HepG2 (cell line): ENCODE data around the gene IL17RA. TPM values are rescaled to one million over a fixed set of nuclear protein-coding genes. Genes with fewer than 3 reads are reported as not detected.

ENCODE experiments used
- ATAC-seq: fragments of 200-7000 bp; cut with Tn5 transposase; 3 replicates; pipeline ENCODE4 v1.9.1; 2020; ENCODE audit warnings: mild to moderate bottlenecking, moderate library complexity
- BruUV-seq: library from RNA; stranded (reverse); fragments of 400-500 nt; replicated peaks from 2 replicates; lab custom pipeline; 2021; lab: Mats Ljungman, UMichigan
- CTCF ChIA-PET: fragments of 300-600 bp; formaldehyde crosslinking; extraction: SDS; loops from one replicate; lab custom pipeline; 2021; ENCODE audit warnings: low total read pairs, inconsistent platforms, low intra/inter-chr PET ratio; lab: Yijun Ruan, JAX
- POLR2A ChIA-PET: fragments of 350-600 bp; sonication (Branson Sonifier 250); formaldehyde crosslinking; loops from one replicate; lab custom pipeline; 2020; ENCODE audit warnings: antibody characterized with exemption, inconsistent platforms; lab: Yijun Ruan, JAX
- DNase-seq: peaks from one replicate; pipeline ENCODE4 v3.0.0-alpha.2; 2015; ENCODE audit warnings: low spot score
- FAIRE-seq: peaks from 3 replicates; lab custom pipeline; 2011; peaks lifted over from hg19 to GRCh38; lab: Jason Lieb, UNC
- H2AFZ ChIP-seq: one replicate; pipeline ENCODE4 v1.6.1; 2011; ENCODE audit warnings: low read length, inconsistent platforms
- H3K27ac ChIP-seq: fragments of 300-600 bp; 3 replicates; pipeline ENCODE4 v1.8.0; 2011; ENCODE audit warnings: mixed run types, mild to moderate bottlenecking, mixed read lengths, low read length, inconsistent platforms; ENCODE audit not compliant: insufficient read depth; ENCODE audit errors: extremely low read length
- H3K27me3 ChIP-seq, 2 experiments: fragments of 200-600 bp in 1 of 2; 2 replicates in 1 of 2; 3 replicates in 1 of 2; pipeline versions ENCODE4 v1.6.0 to v1.8.0; 2011; ENCODE audit warnings: low read length in 2 of 2, mild to moderate bottlenecking in 2 of 2, moderate library complexity in 2 of 2, inconsistent platforms in 1 of 2; ENCODE audit not compliant: insufficient read depth in 2 of 2, control insufficient read depth in 1 of 2
- H3K36me3 ChIP-seq, 2 experiments: fragments of 200-600 bp in 1 of 2; replicated peaks in 1 of 2; 2 replicates in 1 of 2; 3 replicates in 1 of 2; pipeline versions ENCODE4 v1.5.1 to v1.8.0; 2011; ENCODE audit warnings: low read length in 2 of 2, inconsistent platforms in 1 of 2; ENCODE audit not compliant: insufficient read depth in 2 of 2, control insufficient read depth in 1 of 2
- H3K4me1 ChIP-seq: 2 replicates; pipeline ENCODE4 v1.5.1; 2012; ENCODE audit warnings: low read length, inconsistent platforms; ENCODE audit not compliant: insufficient read depth
- H3K4me2 ChIP-seq: 2 replicates; pipeline ENCODE4 v1.6.0; 2011; ENCODE audit warnings: low read depth, low read length, inconsistent platforms
- H3K4me3 ChIP-seq, 3 experiments: fragments of 200-600 bp in 1 of 3; sonication (generic), shearing (Covaris generic) in 1 of 3; replicated peaks in 1 of 3; 2 replicates each; pipeline ENCODE4 v1.5.1; 2011 to 2016; ENCODE audit warnings: low read length in 3 of 3, inconsistent platforms in 2 of 3, low read depth in 2 of 3, mild to moderate bottlenecking in 2 of 3, control low read depth in 1 of 3, mixed read lengths in 1 of 3; ENCODE audit not compliant: insufficient read depth in 1 of 3
- H3K79me2 ChIP-seq: one replicate; pipeline ENCODE4 v1.6.1; 2011; ENCODE audit warnings: low read length, inconsistent platforms; ENCODE audit not compliant: insufficient read depth
- H3K9ac ChIP-seq: 2 replicates; pipeline ENCODE4 v1.6.0; 2011; ENCODE audit warnings: mild to moderate bottlenecking, low read depth, low read length, inconsistent platforms; ENCODE audit not compliant: insufficient read depth
- H3K9me3 ChIP-seq: 2 replicates; pipeline ENCODE4 v1.5.1; 2012; ENCODE audit warnings: mild to moderate bottlenecking, low read length
- H4K20me1 ChIP-seq: 2 replicates; pipeline ENCODE4 v1.6.0; 2011; ENCODE audit warnings: inconsistent platforms, mild to moderate bottlenecking, low read length, moderate library complexity; ENCODE audit not compliant: insufficient read depth
- HNF1B ChIP-seq: sonication (generic); formaldehyde crosslinking; IDR thresholded peaks from 2 replicates; pipeline ENCODE4 v1.5.1; 2020; ENCODE audit warnings: mild to moderate bottlenecking, moderate library complexity, missing genetic modification reagents
- ISX ChIP-seq: sonication (generic); formaldehyde crosslinking; conservative IDR thresholded peaks from 2 replicates; pipeline ENCODE4 v1.5.0; 2020; ENCODE audit warnings: missing genetic modification reagents
- KAT7 ChIP-seq: IDR thresholded peaks from 2 replicates; pipeline ENCODE4 v1.6.1; 2018; ENCODE audit warnings: borderline replicate concordance, missing compliant biosample characterization
- MBD4 ChIP-seq: IDR thresholded peaks from 2 replicates; pipeline ENCODE4 v1.6.1; 2012; ENCODE audit warnings: low read length, inconsistent platforms, borderline replicate concordance
- PCBP2 ChIP-seq: fragments of 200-400 bp; formaldehyde crosslinking; optimal IDR thresholded peaks from 2 replicates; pipeline ENCODE3; 2018; ENCODE audit warnings: low read length, low read depth; ENCODE audit not compliant: poor library complexity, severe bottlenecking
- SSRP1 ChIP-seq: IDR thresholded peaks from 2 replicates; pipeline ENCODE4 v1.6.1; 2016; ENCODE audit warnings: control low read depth
- TFDP2 ChIP-seq: sonication (generic); formaldehyde crosslinking; IDR thresholded peaks from 2 replicates; pipeline ENCODE4 v1.4.0; 2020; ENCODE audit warnings: missing genetic modification reagents
- ZNF362 ChIP-seq: sonication (generic); formaldehyde crosslinking; IDR thresholded peaks from 2 replicates; pipeline ENCODE4 v1.4.0; 2020; ENCODE audit warnings: missing genetic modification reagents, mild to moderate bottlenecking, borderline replicate concordance
- ZUFSP ChIP-seq: sonication (generic); formaldehyde crosslinking; IDR thresholded peaks from 2 replicates; pipeline ENCODE4 v1.9.0; 2021; ENCODE audit warnings: missing genetic modification reagents, mild to moderate bottlenecking, borderline replicate concordance
- WGBS: methylation state at CpG from one replicate; pipeline ENCODE4 v1.1.6; 2017; ENCODE audit warnings: low lambda C conversion rate; 5-methylcytosine and 5-hydroxymethylcytosine counted together
- in situ Hi-C: cut with HindIII; loops from 2 replicates; pipeline ENCODE4 v1.10.0; 2017; ENCODE audit warnings: low pct_unique_long_range_greater_than_20kb; ENCODE audit not compliant: extremely low pct_ligation_motif_present
- intact Hi-C: fragments of 100-400 bp; cut with micrococcal nuclease; formaldehyde crosslinking; loops from one replicate; pipeline ENCODE4 v1.10.0; 2022; ENCODE audit not compliant: unreplicated experiment
- polyA plus RNA-seq, 8 experiments: library from polyadenylated mRNA; depleted of rRNA in 3 of 8; stranded (reverse) in 7 of 8; unstranded in 1 of 8; fragments of >200 nt; fragmentation: Illumina TruSeq in 4 of 8; extraction: Trizol in 4 of 8; gene quantifications; 2 replicates each; pipeline versions ENCODE4 v1.2.1 to v1.2.3, GENCODE V29; 2011 to 2016; ENCODE audit warnings: low read depth in 4 of 8, missing spikeins in 1 of 8, mixed read lengths in 1 of 8; ENCODE audit not compliant: insufficient read depth in 1 of 8
- total RNA-seq, 5 experiments: library from RNA; depleted of rRNA; stranded (reverse); fragments of >200 nt; fragmentation: Illumina TruSeq; extraction: Trizol; gene quantifications; 2 replicates each; pipeline ENCODE4 v1.2.3, GENCODE V29; 2016; ENCODE audit warnings: low read depth in 1 of 5

Gene IL17RA
- total and polyA plus RNA-seq, 2 of the 13 experiments (the other 11 are each of a cell fraction or from before 2014, with no cell fraction given), result 2.5 to 8.2 TPM

GRCh38 chr22:17157714-17158113 is 72.9 kb downstream of the IL17RA start:
- H3K79me2 ChIP-seq, result no peaks in the 10 kb centered on the region
- POLR2A ChIA-PET, result no interaction called here

More at GRCh38 chr22:17157714-17158113, 72.9 kb downstream of the IL17RA start:
- no peaks in the 10 kb centered on the region for H3K4me1 ChIP-seq
- TF ChIP-seq HNF1B (CRISPR knock-in tag) (no peak), SSRP1 (CRISPR knock-in tag) (no peak), ZUFSP (CRISPR knock-in tag) (no peak), ISX (CRISPR knock-in tag) (no peak), PCBP2 (no peak), KAT7 (CRISPR knock-in tag) (no peak), TFDP2 (CRISPR knock-in tag) (no peak), ZNF362 (CRISPR knock-in tag) (no peak), MBD4 (no peak)
- TF ChIP-seq, all 625 proteins: peak for 0
- CTCF ChIA-PET, result no interaction called here
- no peak overlapping the region for H3K4me3 ChIP-seq
- H3K36me3 ChIP-seq, result no peaks in the 10 kb centered on the region
- WGBS, result 97% methylated on average over 3 of the region's 3 CpGs
- in situ Hi-C loops, result no loop called here
- DNase-seq (no peak), ATAC-seq (no peak), FAIRE-seq (no peak)
- no TSS peak for BruUV-seq
- no peak overlapping the region for H3K4me2 ChIP-seq
- no peak overlapping the region for H3K27ac ChIP-seq
- peaks cover 2 to 11% of the 10 kb centered on the region in 2 experiments; a peak in 2 of 5 replicates for H3K27me3 ChIP-seq
- no peaks in the 10 kb centered on the region for H3K9me3 ChIP-seq
- H2AFZ ChIP-seq, result no peak overlapping the region
- intact Hi-C loops, result no loop called here
- H3K9ac ChIP-seq, result no peak overlapping the region
- H4K20me1 ChIP-seq, result no peaks in the 10 kb centered on the region
